CD4-positive, alpha-beta T cell treated with Interleukin-17A for 4 hours (primary cell): ENCODE results near the gene EN1.

ENCODE experiments used
- DNase-seq: peaks from one replicate; pipeline ENCODE4 v3.0.0-alpha.2; 2020; ENCODE audit warnings: mixed read lengths

The EN1 gene

DNA sequence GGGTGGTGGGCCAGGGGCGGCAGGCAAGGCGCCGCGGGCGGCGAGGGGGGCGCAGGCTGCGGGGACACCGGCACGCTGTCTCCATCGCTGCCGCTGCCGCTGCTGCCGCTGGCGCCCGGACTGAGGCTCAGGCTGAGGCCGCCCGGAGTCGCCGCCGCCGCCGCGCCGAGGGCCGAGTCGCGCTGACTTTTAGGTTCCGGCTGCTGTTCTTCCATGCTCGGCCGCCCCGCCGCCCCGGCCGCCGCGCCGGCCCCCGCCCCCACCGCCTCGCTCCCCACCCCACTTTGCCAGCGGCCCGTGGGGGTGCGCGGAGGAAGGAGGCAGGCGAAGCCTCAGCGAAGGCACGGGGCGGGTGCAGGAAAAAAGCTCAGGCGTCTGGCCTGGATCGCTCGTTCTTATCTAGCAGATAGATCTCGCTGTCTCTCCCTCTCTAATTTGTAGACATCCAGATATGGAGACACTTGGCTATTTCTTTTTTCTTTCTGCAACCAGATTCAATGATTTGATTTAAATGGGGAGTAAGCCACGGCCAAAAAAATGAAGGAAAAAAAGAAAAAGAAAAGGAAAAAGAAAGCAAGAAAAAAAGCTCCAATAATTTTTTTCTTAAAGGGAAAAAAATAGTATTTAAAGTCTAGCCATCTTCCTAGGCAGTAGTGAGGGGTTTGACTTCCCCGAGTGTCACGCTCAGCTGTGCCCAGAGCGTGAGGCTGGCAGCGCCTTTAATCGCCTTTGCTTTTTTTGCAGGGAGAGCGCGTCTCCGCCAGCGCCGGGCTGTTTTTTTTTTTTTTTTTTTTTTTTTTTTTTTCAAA is at the start of gene EN1:
EN1 (minus strand) TSS at position 696 of the 809 bp plus-strand sequence; CDS start at position 215, 481 bp downstream.
- DNase-seq: no peak

DNA sequence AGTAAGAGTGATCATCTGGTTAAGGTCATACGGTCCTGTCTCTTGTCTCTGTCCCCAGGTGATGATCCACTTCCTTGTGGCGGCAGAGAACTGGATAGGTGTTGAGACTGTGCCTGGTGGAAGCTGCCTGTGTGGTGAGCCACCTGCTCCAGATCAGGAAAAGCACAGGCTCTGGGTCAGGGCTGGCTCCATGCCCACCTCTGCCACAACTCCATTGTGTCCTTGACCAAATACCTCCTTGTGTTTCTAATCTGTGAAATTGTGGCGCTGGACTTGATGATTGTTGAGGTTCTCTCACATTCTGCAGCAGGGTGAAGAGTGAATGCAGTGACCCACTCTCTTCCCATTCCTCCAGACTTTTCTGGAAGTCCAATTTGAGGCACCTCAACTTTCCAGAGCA is 45.7 kb upstream of the EN1 start:
- no peak for DNase-seq

DNA sequence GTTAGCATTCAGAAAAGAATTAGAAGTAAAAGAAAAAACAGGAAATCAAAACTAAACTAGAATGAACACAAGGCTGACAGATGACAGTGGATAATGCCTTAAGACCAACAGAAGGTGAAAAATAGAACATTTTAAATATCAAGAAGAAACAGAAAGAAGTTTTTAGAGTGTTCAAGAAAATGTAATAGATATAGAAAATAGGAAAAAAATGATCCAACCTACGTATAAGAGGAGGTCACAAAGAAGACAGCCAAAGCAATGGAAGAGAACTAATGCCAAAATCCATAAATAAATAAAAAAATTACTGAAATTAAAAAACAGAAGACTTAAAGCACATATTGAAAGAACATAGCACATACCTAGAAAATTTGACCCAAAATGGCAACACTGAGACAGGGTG is 42.5 kb upstream of the EN1 start:
- DNase-seq: no peak

DNA sequence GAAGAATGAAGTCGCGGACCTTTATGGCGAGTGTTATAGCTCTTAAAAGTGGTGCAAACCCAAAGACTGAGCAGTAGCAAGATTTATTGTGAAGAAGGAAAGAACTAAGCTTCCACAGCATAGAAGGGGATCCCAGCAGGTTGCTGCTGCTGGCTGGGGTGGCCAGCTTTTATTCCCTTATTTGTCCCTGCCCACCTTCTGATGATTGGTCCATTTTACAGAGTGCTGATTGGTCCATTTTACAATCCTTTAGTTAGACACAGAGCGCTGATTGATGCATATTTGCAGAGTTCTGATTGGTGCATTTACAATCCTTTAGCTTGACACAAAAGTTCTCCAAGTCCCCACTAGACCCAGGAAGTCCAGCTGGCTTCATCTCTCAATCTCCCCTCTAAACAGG is 36.3 kb upstream of the EN1 start:
- no peak for DNase-seq

DNA sequence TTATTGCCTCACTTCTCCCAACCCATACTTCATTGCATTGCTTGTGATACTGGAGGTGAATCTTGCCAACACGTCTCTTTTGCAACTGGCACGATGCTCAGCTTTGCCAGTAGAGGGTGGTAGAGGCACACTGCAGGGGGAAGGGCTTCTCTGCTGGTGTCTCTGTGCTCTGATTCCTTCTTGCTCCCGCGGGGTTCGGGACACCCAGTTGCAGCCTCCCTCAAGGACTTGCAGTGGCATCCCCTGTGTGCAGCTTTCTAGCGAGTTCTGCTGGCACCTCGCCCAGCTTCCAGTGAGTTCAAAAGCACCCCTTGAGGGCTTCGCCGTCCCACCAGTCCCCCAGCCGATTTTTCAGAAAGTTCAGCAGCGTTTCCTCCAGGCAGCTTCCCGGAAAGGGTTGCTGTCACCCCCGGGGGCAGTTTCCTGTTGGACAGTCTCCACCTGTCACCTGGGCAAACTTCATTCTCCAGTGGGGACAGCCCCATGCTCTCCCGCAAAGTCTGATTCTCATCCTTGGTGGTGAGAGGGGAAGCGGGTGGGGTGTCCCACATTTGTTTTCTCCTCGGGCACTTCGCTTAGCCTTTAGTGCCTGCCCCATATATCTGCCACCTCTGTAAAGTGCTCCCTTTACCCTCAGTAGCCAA is 35.4 kb upstream of the EN1 start:
- peak; percentile 73 for DNase-seq

DNA sequence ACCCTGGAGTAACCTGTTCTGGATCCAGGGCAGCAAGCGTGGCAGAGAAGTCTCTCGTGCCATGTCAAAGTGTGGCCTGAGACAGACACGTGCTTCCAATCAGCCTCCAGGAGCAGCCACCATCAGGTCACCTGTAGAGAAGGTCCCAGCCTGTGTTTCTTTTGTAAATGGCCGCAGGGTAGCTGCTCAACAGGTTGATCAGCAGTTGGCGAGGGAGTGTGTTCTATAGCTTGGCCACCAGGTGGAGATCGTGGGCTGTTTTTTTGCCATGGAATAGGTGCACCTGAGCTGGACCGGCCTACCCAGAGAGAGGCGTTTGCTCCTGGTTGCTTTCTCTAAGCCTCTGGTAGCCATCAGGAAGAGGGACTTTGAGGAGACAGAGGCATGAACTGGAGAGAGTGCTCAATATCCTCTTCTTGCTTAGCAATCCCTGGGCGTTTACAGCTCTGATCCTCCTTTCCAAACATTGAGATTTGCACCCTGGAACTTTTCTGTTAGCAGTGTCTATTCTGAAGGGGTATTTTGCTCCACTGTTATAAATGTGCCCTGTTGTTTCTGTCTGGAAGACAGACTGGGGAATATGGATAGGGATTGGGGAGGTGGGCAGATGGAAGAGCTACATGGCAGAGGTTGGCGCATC is 34.2 kb upstream of the EN1 start:
- DNase-seq: peak; percentile 75

DNA sequence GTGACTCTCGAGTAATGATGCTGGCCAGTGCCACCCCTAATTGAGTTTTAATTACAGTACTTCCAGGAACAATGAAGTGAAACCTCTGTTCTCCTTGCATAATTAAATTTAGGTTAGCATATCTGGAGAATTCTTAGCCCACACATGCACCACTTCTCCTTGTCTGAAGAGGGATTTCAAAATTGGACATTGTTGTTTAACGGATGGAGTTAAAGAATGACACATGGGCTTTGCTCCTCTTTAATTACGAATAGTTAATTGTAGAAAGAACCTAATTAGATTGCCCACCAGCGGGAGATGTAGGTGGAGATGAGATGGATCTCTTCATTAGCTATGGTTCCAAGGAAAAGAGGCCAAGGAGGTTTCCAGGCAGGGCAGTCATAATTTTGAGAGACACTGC is 33.1 kb upstream of the EN1 start:
- DNase-seq: no peak

DNA sequence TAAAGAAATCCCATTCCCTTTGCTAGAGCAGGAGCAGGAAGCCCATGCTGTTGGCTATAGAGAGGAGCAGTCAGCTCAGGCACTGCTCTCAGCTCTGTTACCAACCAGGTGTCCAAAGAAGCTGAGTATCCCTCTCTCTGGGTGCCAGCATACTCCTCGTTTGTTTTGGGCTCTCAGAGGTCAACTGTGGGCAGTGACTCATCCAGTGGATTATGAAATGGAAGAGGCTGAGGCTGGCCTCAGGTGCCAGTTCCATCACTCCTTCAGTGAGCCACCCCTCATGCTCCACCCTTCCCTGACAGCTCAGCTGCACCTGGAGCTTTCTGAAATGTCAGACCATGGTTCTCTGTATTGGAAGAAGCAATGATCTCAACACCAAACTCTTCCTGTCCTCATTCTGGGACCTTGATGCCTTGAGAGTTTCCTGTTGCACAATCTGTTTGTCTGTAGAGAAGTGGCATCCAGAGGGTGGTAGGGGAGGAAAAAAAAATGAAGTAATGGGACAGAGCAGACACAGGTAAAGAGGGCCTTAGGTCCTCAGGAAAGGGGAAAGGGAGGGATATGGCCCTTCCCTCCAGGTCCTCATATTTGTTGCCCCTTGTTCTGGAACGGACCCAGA is 31.2 kb upstream of the EN1 start:
- DNase-seq: no peak

DNA sequence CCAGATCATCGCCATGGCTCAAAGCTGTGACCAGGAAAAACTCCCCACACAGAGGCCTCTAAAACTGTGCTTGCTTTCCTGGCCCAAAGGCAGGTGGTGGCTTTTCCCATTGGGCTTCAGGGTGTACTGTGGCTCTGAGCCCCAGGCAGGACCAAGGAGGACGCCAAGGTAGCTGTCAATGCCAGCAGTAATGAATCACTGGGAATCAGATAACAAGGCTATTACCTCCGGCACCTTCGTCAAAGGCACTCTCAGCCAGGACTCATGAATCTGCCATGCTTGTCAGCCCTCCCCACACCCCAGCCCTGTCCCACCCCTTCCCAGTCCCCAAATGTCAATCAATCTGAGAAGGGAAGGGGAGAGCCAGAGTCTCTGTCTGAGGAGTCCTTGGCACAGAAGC is 27.9 kb upstream of the EN1 start:
- DNase-seq: no peak

DNA sequence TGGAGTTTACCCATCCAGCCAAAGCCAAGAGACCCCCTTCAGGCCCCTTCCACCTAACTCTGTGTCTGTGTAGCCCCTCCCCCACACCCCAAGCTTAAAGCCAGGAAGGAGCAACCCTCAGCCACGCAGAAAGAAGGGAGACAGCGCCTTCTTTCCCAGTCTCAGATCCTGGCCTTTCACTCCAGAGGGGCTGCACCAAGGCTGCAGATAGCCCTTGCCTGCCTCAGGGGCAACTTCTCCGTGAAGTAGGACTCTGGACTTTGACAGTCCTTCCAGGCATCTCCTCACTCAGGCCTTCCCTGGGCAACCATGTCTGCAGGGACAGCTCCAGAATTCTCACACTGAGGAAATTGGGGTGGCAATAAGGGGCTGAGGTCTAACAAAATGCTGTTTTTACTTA is 26.9 kb upstream of the EN1 start:
- DNase-seq: no peak

DNA sequence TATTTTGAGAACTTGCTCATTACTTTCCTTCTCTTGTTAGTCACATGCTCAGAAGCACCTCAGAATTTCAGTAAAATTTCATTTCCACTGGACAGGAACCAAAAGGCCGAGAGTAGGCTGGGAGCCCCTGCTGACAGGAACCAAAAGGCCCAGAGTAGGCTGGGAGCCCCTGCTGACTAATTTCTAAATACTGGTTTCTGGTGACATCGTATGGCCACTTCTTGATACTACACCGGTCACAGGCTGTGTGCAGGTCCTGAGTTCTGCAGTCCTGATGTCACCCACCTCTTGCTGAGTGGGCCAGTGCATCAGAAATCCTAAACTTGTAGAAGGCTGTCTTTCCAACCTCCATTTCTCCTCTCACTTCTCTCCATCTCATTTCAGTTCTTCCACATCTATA is 17.7 kb upstream of the EN1 start:
- peak; percentile 27 for DNase-seq

DNA sequence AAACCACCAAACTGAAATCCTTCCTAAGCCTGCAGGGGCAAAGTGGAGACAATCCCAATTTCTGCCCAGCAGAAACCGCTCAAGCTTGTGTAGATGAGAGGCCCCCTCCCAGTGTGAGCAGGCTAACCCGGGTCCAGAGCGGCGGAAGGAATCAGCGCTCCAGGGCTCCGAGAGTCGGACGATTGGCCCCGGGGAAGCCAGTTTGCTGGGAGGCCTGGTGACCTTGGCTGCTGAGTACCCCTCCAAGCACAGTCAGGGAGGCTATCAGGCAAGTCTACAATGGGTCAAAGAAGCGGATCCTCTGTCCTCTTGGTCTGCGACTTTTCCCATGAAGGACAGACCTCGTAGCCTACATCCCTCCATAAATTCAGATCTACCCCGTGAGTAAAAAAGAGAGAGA is 16.8 kb upstream of the EN1 start:
- no peak for DNase-seq

DNA sequence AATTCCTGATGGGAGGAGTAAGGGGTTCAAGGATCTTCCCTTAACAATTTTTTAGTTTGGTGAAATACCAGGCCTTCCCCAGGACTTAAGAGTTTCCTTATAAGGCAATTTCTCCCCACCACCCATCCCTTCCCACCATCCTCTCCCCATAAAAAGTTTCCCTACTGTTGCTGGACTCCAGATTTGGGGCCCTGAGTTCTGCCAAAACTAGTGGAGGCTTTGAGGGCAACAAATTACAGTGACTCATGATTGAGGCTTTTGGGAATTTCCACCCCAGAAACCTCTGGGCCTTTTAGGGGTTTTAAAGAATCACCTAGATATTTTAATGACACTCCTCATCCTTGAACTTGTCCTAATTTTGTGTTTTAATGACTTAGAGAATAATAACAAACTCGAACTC is 14.3 kb upstream of the EN1 start:
- no peak for DNase-seq

DNA sequence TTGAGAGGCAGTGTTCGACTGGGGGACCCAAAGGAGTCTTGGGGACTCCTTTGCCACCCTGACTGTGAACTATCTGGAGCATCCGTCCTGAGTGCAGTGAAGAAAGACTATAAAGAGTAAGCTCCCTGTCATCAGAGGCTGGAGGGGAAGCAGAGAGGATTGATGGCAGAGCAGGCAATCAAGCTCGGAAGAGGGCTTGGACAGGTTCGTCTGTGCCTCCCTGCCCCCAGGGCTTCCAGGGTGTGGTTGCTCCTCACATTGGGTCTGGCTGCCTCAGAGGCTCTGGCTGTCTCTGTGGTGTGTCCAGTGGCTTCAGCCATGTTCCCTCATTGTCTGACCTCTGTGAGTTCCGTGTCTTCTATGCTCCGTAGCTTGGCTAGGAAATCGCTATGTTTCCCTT is 13.8 kb upstream of the EN1 start:
- DNase-seq: no peak

DNA sequence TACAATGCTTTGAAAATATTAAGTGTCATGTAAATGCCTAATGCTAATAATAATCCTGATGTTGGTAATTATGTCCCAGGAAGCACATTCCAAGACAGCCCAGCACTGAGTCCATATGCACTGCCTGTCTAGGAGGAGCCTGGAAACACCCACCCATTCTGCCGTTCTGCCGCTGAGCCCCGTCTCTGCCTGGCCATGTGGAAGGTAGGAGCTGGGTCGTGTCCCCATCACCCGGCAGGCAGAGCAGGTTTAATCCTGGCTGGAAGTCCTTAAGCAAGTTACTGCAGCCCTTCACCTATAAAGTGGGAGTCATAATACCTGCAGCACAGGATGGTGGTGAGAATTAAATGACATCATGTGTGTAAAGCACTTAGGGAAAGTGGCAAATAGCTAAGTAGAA is 13.1 kb upstream of the EN1 start:
- DNase-seq: no peak

DNA sequence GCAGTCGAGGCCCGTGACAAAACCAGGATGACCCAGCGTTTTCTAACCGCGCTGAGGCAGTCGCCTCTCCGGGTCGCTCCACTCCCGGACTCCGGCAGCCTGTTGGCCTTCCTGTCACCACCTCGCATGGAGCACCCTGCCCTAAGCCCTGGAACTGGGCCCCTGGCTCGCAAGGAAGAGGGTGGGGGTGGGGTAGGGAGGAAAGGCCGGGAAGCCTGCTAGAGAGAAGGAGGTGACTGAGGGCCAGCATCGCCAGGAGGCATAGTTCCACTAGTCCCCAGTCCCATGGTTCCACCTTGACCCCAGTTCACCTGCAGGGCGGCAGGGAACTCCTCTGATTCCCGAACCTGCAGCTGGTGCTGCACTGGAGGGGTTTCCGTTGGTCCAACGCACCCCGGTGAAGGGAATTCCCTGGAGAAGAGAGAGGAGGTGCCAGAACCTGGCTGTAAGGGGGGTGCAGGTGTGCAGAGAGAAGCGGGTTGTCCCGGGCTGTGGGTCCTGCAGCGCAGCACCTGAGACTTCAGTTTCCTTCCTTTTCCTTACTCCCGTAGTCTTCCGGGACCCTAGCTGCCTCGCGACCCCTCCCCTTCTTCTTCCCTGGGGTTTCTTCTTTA is 11.8 kb upstream of the EN1 start:
- DNase-seq: no peak

DNA sequence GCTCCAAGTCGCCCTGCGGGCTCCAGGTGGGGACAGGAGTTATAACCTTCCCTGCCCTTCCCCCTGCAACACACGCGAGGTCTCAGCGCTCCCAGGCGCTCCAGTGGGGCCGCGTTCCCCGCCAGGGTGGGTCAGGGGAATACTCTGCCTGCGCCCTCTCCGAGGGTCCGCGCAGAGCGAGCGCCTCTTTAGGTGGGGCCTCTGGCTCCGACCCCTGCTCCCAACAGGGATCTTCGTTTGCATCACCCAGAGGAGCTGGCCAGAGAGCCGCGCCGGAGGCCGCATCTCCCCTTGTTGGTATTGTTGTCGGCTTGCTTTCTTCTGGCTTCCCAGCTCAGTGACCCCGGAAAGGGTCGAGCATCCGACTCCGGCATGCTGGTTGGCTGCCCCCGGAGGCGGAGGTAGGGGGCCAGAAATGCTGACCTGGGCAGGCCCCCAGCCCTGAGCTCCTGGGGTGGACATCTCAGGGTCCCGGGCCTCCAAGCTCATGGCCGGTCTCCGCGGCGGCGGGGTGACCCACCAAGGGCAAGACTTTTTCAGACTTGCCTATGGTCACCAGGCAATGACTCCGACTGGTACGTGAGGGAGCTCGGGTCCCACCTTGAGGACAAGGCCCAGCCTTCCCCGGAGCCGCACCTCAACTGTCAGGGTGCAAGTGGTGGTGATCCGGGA is 11.2 kb upstream of the EN1 start:
- DNase-seq: no peak

DNA sequence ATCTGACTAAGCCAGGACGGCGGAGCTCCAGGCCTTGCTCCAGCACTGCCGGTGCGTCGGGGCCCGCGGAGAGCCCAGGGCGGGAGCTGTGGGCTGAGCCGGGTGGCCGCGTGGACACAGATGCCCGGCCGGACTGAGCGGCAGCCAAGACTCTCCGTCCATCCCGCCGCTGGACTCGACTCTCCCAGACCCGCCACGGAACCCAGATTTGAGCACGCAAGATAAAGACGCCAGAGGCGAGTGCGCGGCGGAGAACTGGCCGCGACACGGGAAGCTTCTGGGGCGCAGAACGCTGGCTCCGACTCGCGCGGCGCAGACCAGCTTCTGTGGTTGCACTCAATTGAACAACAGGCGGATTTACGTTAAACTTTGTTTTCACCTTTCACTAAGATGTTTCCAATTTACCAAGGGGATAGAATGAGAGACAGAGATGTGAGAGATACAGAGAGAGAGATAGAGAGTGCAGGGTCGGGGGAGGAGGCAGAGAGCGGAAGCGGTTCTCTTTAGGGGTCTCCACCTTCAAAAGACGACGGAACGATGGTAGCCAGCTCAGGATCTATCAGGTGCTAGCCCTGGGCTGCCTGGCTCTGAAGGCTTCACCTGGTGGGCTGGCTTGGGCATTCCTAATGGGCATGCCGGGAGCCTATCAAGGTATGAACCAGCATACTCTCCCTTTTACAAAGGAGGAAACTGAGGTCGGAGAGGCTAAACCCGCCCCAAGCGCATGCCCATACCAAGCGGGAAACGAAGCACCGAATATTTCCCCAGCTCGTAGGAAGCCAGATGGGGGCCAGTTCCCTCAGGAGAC is 10.4 kb upstream of the EN1 start:
- no peak for DNase-seq

DNA sequence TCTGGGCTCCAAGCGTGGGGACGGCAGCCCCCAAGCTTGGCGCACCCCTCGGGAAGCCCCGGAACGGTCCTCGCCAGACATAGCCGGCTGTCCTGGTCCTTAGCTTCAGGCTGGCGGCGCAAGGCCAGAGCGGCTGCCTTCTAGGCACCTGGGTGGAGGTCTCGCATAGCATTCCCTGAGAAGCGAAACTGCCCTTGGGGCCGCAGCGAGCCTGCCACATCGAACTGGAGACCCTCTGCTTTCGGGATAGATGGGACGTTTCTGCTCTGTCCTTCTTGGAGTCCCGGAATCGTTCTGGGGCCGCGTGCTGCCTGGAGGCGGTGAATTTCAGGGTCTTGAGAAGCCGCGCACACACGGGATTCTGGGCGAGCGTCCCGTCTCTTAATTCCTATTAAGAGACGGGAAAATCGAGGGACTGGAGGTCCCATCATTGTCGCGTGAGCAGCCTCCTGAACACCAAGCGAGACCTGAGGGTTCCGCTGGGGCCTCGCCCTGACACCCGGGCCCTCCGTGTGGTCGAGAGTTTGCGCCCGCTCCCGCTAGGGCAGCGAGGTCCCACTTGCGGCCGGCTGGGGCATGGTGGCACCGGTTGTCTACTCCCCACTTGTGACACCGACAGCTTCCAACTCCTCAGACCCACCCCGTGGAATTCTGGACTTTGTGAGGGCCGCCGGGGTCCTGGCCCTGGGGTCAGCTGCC is 9.7 kb upstream of the EN1 start:
- DNase-seq: no peak

DNA sequence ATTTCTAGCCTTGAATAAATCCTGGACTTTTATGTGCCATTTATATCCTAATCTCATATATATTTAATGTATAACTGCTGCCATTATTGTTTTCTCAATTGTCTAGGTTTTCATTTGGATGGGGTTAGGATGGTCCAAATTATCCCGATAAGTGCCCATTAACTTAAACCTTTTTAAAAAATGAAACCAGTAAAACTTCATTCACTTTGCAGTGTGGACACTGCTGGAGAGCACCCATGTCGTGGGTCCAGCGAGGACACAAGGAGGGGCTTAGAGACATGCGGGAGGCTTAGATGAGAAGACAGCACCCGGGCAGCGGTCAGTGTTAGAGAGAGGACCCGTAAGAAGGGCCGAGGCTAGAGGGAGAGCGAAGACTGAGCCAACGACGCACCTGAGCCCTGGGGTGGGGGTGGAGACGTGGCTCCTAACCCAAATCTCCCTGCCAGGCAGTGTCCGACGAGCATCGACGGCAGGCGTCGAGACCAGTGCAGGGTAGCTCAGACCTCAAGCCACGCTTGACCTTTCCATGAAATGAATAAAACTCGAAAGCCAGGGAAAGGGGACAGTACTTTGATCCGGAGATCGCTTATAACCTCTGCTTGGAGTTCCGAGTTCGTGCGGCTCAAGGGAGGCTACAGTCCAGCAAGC is 9.0 kb upstream of the EN1 start:
- DNase-seq: no peak
